GM12872 (cell line): ENCODE results near the gene PPIF.

Source experiments
- TF ChIP-seq, protein P1 (sequence below): IDR thresholded peaks from 3 replicates; pipeline ENCODE4 v1.5.1; 2011; ENCODE audit warnings: low read depth, mild to moderate bottlenecking, low read length, moderate library complexity; ENCODE audit not compliant: insufficient read depth

PPIF gene

DNA sequence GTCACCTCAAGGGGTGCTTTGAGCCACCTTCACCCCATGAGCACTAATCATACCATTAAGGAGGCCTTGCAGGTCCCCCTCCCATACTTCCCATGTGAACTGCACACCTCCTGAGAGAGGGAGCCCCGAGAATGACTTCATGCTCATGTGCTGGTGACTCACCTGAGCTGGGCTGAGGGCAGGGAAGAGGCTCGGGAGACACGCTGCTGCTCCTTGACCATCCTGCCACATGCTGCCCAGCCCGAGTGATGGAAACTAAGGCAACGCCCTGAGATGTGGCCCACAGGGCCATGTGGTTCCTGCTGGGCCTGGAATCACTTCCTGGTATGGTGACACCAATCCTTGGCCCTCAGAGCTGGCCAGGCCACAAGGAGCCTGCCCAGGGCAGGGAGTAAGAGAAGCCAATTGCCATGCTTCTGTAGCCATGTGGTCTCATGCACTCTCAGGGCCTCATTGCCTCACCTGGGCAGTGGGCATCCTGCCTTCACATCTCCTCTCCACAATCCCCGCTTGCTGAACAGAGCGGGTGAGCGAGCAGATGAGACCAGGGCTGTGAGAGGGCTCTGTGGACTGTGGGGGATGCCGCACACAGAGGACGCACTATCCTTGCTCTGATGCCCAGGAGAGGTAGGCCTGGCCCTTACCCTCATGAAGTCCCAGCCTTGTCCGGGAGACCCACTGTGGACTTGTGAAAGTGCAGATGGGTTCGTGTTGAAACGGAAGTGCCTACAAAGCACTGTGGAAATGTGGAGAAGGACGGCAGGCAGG lies 18.3 kb upstream of the PPIF start:
- TF ChIP-seq, protein P1, sequence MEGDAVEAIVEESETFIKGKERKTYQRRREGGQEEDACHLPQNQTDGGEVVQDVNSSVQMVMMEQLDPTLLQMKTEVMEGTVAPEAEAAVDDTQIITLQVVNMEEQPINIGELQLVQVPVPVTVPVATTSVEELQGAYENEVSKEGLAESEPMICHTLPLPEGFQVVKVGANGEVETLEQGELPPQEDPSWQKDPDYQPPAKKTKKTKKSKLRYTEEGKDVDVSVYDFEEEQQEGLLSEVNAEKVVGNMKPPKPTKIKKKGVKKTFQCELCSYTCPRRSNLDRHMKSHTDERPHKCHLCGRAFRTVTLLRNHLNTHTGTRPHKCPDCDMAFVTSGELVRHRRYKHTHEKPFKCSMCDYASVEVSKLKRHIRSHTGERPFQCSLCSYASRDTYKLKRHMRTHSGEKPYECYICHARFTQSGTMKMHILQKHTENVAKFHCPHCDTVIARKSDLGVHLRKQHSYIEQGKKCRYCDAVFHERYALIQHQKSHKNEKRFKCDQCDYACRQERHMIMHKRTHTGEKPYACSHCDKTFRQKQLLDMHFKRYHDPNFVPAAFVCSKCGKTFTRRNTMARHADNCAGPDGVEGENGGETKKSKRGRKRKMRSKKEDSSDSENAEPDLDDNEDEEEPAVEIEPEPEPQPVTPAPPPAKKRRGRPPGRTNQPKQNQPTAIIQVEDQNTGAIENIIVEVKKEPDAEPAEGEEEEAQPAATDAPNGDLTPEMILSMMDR = no peak

DNA sequence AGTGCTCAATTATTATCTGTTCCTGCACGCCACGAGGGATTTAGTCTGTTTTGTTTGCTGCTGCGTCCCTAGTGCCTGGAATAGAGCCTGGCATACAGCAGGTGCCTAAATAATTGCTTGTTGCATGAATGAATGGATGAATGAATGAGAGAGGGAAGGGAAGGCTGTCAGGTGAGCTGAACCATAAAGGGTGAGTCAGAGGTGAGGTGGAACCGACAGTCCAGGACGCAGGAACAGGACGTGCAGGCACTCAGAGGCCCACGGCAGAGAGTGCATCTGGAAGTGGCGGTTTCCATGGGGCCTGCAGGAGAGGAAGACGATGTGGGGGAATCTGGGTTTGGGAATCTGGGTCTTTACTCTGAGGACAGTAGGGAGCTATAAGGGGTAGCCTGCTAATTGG lies 17.7 kb upstream of the PPIF start:
- TF ChIP-seq, protein P1 = no peak

GRCh38 chr10:79331226-79331625 lies 16.0 kb upstream of the PPIF start:
- TF ChIP-seq, protein P1 = no peak

GRCh38 chr10:79331709-79332108 lies 15.6 kb upstream of the PPIF start:
- TF ChIP-seq, protein P1 = no peak

- TF ChIP-seq, protein P1 = no peak
Measured at GRCh38 chr10:79333513-79333912, 13.8 kb upstream of the PPIF start.

- TF ChIP-seq, protein P1 = no peak
Measured at GRCh38 chr10:79334573-79334972, 12.7 kb upstream of the PPIF start.

DNA sequence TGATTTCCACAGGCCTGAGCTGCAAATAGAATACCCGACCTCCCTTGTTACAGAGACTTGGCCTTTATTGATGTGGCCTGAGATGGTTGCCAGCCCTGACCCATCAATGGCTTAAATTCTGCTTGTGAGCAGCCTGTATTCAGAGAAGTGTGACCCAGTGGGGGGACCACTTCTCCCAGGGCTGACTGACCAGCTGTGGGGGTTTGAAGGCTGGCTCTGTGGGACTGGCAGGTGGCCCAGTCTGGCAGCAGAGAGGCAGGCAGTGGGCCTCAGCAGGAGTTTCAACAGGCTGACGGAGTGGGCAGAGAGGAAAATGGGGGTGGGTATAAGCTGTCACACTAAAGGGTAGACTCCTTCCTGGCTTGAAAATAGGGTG lies 12.2 kb upstream of the PPIF start:
- TF ChIP-seq, protein P1 = no peak
